ENCODE data around the gene KCNJ2.

- TF ChIP-seq, protein P1, sequence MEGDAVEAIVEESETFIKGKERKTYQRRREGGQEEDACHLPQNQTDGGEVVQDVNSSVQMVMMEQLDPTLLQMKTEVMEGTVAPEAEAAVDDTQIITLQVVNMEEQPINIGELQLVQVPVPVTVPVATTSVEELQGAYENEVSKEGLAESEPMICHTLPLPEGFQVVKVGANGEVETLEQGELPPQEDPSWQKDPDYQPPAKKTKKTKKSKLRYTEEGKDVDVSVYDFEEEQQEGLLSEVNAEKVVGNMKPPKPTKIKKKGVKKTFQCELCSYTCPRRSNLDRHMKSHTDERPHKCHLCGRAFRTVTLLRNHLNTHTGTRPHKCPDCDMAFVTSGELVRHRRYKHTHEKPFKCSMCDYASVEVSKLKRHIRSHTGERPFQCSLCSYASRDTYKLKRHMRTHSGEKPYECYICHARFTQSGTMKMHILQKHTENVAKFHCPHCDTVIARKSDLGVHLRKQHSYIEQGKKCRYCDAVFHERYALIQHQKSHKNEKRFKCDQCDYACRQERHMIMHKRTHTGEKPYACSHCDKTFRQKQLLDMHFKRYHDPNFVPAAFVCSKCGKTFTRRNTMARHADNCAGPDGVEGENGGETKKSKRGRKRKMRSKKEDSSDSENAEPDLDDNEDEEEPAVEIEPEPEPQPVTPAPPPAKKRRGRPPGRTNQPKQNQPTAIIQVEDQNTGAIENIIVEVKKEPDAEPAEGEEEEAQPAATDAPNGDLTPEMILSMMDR (IDR thresholded peaks at IDR 0.05) = no peak
- TF ChIP-seq POLR2A (IDR thresholded peaks at IDR 0.05) = no peak
- no peak for TF ChIP-seq POLR2AphosphoS5 (IDR thresholded peaks at IDR 0.05)
- no peak for TF ChIP-seq EP300 (IDR thresholded peaks at IDR 0.05)
Measured at GRCh38 chr17:70225276-70225675, 55.9 kb downstream of the KCNJ2 start.

Data from stomach (tissue), 4 donors.